ENCODE data around the gene TARS1.

DNA sequence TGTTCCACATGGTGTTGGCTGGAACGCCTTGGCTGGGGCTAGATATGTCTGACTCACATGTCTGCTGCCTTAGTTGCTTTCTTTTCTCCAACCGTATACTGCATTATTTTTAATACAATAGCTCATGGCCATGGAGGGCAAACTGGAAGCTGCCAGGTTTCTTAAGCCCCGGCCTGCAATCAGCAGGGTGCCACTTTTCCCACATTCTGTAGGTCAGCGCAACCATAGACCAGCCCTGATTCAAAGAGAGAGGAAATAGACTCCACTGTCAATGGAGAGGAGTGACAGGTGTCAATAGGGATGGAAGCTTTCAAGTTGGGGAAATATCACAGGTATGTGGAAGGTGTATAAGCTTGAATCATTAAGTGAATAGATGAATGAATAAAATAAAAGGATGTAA is 60.5 kb downstream of the TARS1 start:
- TF ChIP-seq GATA2 (IDR thresholded peaks at IDR 0.05; ENCODE audit: low read depth, low read length) (no peak), GATA3 (IDR thresholded peaks at IDR 0.05; ENCODE audit: low read depth, low read length) (no peak)
